Type B pancreatic cell (in vitro differentiated cells): Measurements from ENCODE around the gene MAGI1. TPM values are rescaled to one million over a fixed set of nuclear protein-coding genes. Genes with fewer than 3 reads are reported as not detected.

Experiments used
- DNase-seq: peaks from one replicate; pipeline ENCODE4 v3.0.0; 2021; ENCODE audit warnings: mixed read lengths; ENCODE audit not compliant: unreplicated experiment; ENCODE audit errors: extremely low spot score
- H3K27ac Mint-ChIP-seq: 2 replicates; pipeline ENCODE4 v1.8.0; 2021; ENCODE audit warnings: mild to moderate bottlenecking, mixed read lengths
- H3K27me3 Mint-ChIP-seq: 2 replicates; pipeline ENCODE4 v1.8.0; 2021; ENCODE audit warnings: mixed read lengths
- H3K36me3 Mint-ChIP-seq: 2 replicates; pipeline ENCODE4 v1.8.0; 2021; ENCODE audit warnings: mixed read lengths
- H3K4me1 Mint-ChIP-seq: one replicate; pipeline ENCODE4 v1.8.0; 2021; ENCODE audit warnings: mixed read lengths; ENCODE audit not compliant: unreplicated experiment
- H3K4me3 Mint-ChIP-seq: 2 replicates; pipeline ENCODE4 v1.8.0; 2021; ENCODE audit warnings: mild to moderate bottlenecking, mixed read lengths
- H3K9me3 Mint-ChIP-seq: 2 replicates; pipeline ENCODE4 v1.8.0; 2021; ENCODE audit warnings: mixed read lengths
- CTCF ChIP-seq: fragments of 200-600 bp; sonication (generic); conservative IDR thresholded peaks from 2 replicates; pipeline ENCODE4 v1.5.0; 2021; ENCODE audit warnings: antibody characterized with exemption, mild to moderate bottlenecking
- total RNA-seq: library from RNA; stranded (reverse); gene quantifications from 2 replicates; pipeline ENCODE4 v1.2.1, GENCODE V29; 2021; ENCODE audit warnings: low replicate concordance

Gene MAGI1
- total RNA-seq, 1 donor from 2014 or later, result 53.1 TPM

GRCh38 chr3:65558826-65559225 lies 479.9 kb downstream of the MAGI1 start:
- Mint-ChIP-seq H3K4me3 (no peak overlapping the region), H3K36me3 (no peaks in the 10 kb centered on the region), H3K27me3 (no peaks in the 10 kb centered on the region), H3K9me3 (no peaks in the 10 kb centered on the region), H3K27ac (no peak overlapping the region), H3K4me1 (peaks cover 17% of the 10 kb centered on the region)
- no peak for TF ChIP-seq CTCF
- DNase-seq, result no peak

GRCh38 chr3:65557899-65558564 lies 480.7 kb downstream of the MAGI1 start:
- Mint-ChIP-seq H3K9me3 (no peaks in the 10 kb centered on the region), H3K4me1 (peaks cover 13% of the 10 kb centered on the region), H3K36me3 (no peaks in the 10 kb centered on the region), H3K27ac (no peak overlapping the region), H3K4me3 (no peak overlapping the region), H3K27me3 (no peaks in the 10 kb centered on the region)
- TF ChIP-seq CTCF, result no peak
- DNase-seq, result no peak

- no peaks in the 10 kb centered on the region for H3K27me3 Mint-ChIP-seq
- no peak for TF ChIP-seq CTCF
- no peak overlapping the region for H3K4me3 Mint-ChIP-seq
- H3K36me3 Mint-ChIP-seq, result no peaks in the 10 kb centered on the region
- H3K4me1 Mint-ChIP-seq, result peaks cover 22% of the 10 kb centered on the region
- no peak overlapping the region for H3K27ac Mint-ChIP-seq
- H3K9me3 Mint-ChIP-seq, result no peaks in the 10 kb centered on the region
- no peak for DNase-seq
These were observed 481.7 kb downstream of the MAGI1 start for GRCh38 chr3:65556934-65557577.

- no peak overlapping the region for H3K4me3 Mint-ChIP-seq
- no peak for TF ChIP-seq CTCF
- no peaks in the 10 kb centered on the region for H3K9me3 Mint-ChIP-seq
- H3K27me3 Mint-ChIP-seq, result peaks cover 24% of the 10 kb centered on the region
- H3K4me1 Mint-ChIP-seq, result peaks cover 26% of the 10 kb centered on the region
- no peak overlapping the region for H3K27ac Mint-ChIP-seq
- DNase-seq, result no peak
- no peaks in the 10 kb centered on the region for H3K36me3 Mint-ChIP-seq
These were observed 486.3 kb downstream of the MAGI1 start for GRCh38 chr3:65552434-65552833.

- H3K4me1 Mint-ChIP-seq, result peaks cover 28% of the 10 kb centered on the region
- H3K4me3 Mint-ChIP-seq, result no peak overlapping the region
- H3K9me3 Mint-ChIP-seq, result no peaks in the 10 kb centered on the region
- H3K36me3 Mint-ChIP-seq, result no peaks in the 10 kb centered on the region
- H3K27ac Mint-ChIP-seq, result no peak overlapping the region
- no peak for DNase-seq
- peaks cover 27% of the 10 kb centered on the region for H3K27me3 Mint-ChIP-seq
- no peak for TF ChIP-seq CTCF
These were observed 486.8 kb downstream of the MAGI1 start for GRCh38 chr3:65551945-65552344.
